ENCODE measurements around the gene ARHGAP26.

Gene ARHGAP26

DNA sequence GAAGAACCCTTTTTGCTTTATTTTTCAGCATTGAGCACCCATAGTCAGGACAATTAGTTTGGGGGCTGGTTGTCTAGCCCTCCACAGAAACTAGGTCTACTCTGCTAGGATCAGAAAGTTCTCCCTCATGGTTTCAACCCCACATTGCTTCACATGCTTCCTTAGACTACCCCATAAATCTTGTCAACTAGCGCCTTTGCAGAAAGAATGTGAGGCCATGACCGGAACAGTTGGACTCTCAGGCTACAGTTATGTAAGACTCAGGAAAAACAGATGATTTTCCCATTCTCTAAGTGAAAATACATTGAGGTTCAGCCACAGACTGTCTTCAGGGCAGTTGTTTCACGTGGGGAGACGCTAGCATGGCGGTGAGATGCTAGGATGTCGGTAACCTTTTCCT, 377.7 kb downstream of the ARHGAP26 start:
- Histone ChIP-seq H3K4me2 (ENCODE audit: low read length) (no peak overlapping the region), H3K9me3 (replicated peaks; ENCODE audit: low read length) (no peaks in the 10 kb centered on the region), H3K4me3 (ENCODE audit: low read length) (no peak overlapping the region), H3K9ac (ENCODE audit: low read depth, low read length) (peak overlapping the region; percentile 26), H3K4me1 (ENCODE audit: control insufficient read depth, insufficient read depth, low read length) (peaks cover 60% of the 10 kb centered on the region), H3K27me3 (ENCODE audit: control insufficient read depth, insufficient read depth, low read length) (no peaks in the 10 kb centered on the region), H3K36me3 (ENCODE audit: insufficient read depth, low read length) (no peaks in the 10 kb centered on the region)

DNA sequence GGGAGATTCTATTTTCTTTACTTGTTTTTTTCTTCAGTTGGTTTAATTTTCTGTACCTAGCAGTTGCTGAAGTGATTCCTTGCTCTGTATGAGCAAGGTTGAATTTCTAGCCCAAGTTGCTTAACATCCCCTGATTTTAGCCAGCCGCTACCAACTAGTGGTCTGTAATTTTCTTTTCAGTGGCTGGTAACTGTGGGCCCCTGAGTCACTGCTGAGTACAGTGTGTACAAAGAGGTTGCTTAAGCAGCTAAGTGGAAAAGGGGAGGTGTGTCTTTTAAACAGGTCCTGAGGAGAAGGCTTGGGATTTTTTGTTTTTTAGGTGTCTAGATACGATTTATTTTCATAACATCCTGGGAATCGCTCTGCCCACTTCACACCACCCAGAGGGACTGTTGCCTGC, 378.6 kb downstream of the ARHGAP26 start:
- Histone ChIP-seq H3K27me3 (ENCODE audit: control insufficient read depth, insufficient read depth, low read length) (no peaks in the 10 kb centered on the region), H3K4me1 (ENCODE audit: control insufficient read depth, insufficient read depth, low read length) (peaks cover 60% of the 10 kb centered on the region), H3K36me3 (ENCODE audit: insufficient read depth, low read length) (no peaks in the 10 kb centered on the region), H3K9me3 (replicated peaks; ENCODE audit: low read length) (no peaks in the 10 kb centered on the region), H3K9ac (ENCODE audit: low read depth, low read length) (peak overlapping the region; percentile 26), H3K4me2 (ENCODE audit: low read length) (peak overlapping the region; percentile 37), H3K4me3 (ENCODE audit: low read length) (no peak overlapping the region)

DNA sequence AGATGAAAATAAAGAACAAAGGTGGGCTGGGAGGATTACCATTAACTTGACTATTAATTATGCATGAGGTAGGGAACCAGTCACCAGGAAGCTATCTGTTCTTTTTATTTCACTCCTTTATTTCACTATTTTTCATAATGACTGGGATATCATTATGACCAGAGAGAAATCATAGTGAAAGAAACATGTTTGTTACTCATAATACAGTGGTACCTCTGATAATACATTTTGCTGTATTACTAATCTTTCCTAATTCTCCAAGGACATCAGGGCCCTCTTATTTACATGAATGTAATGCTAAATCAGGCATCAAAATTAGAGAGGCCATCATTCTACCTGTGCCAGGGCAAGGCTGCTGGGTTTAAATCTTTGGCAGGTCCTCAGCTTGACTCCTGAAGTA, 379.6 kb downstream of the ARHGAP26 start:
- Histone ChIP-seq H3K36me3 (ENCODE audit: insufficient read depth, low read length) (no peaks in the 10 kb centered on the region), H3K4me1 (ENCODE audit: control insufficient read depth, insufficient read depth, low read length) (peaks cover 61% of the 10 kb centered on the region), H3K9ac (ENCODE audit: low read depth, low read length) (no peak overlapping the region), H3K4me3 (ENCODE audit: low read length) (no peak overlapping the region), H3K9me3 (replicated peaks; ENCODE audit: low read length) (no peaks in the 10 kb centered on the region), H3K27me3 (ENCODE audit: control insufficient read depth, insufficient read depth, low read length) (no peaks in the 10 kb centered on the region), H3K4me2 (ENCODE audit: low read length) (no peak overlapping the region)

DNA sequence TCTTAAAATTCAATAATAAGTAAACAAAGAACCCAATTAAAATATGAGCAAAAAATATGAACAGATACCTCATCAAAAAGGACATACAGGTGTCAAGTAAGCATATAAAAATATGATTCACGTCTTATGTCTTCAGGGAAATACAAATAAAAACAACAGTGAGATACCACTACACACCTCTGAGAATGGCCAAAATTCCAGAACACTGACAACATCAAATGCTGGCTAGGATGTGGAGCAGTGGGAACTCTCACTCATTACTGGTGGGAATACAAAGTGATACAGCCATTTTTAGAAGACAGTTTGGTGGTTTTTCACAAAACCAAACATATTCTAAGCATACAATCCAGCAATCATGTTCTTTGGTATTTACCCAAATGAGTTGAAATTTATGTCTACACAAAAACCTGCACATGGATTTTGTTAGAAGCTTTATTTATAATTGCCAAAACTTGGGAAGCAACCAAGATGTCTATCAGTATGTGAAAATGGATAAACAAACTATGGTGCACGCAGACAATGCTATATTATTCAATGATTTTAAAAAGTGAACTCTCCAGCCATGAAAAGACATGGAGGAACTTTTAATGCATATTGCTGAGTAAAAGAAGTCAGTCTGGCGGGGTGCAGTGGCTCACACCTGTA, 381.0 kb downstream of the ARHGAP26 start:
- Histone ChIP-seq H3K9me3 (replicated peaks; ENCODE audit: low read length) (no peaks in the 10 kb centered on the region), H3K4me3 (ENCODE audit: low read length) (no peak overlapping the region), H3K4me2 (ENCODE audit: low read length) (no peak overlapping the region), H3K9ac (ENCODE audit: low read depth, low read length) (no peak overlapping the region), H3K36me3 (ENCODE audit: insufficient read depth, low read length) (no peaks in the 10 kb centered on the region), H3K27me3 (ENCODE audit: control insufficient read depth, insufficient read depth, low read length) (no peaks in the 10 kb centered on the region), H3K4me1 (ENCODE audit: control insufficient read depth, insufficient read depth, low read length) (peaks cover 56% of the 10 kb centered on the region)

DNA sequence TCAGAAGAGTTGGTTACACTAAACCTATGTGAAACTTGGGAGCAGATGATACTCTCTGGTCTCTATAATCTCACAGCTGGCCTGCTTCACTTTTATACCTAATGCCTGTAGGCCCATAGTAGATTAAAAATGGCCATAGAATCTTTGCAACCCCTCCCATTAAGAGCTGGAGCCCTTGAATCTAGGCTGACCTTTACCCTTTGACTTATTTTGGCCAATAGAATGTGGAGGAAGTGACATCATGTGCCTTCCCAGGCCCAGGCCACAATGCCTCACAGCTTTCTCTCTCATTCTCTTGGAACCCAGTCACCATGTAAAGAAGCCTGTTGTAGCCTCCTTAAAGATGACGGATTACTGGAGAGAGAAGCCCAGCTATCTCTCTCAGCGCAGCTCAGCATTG, 382.3 kb downstream of the ARHGAP26 start:
- peaks cover 52% of the 10 kb centered on the region for H3K4me1 ChIP-seq (ENCODE audit: control insufficient read depth, insufficient read depth, low read length)
- no peak overlapping the region for H3K9ac ChIP-seq (ENCODE audit: low read depth, low read length)
- no peak overlapping the region for H3K4me3 ChIP-seq (ENCODE audit: low read length)
- no peaks in the 10 kb centered on the region for H3K9me3 ChIP-seq (replicated peaks; ENCODE audit: low read length)
- H3K27me3 ChIP-seq (ENCODE audit: control insufficient read depth, insufficient read depth, low read length), result no peaks in the 10 kb centered on the region
- no peaks in the 10 kb centered on the region for H3K36me3 ChIP-seq (ENCODE audit: insufficient read depth, low read length)
- H3K4me2 ChIP-seq (ENCODE audit: low read length), result no peak overlapping the region

DNA sequence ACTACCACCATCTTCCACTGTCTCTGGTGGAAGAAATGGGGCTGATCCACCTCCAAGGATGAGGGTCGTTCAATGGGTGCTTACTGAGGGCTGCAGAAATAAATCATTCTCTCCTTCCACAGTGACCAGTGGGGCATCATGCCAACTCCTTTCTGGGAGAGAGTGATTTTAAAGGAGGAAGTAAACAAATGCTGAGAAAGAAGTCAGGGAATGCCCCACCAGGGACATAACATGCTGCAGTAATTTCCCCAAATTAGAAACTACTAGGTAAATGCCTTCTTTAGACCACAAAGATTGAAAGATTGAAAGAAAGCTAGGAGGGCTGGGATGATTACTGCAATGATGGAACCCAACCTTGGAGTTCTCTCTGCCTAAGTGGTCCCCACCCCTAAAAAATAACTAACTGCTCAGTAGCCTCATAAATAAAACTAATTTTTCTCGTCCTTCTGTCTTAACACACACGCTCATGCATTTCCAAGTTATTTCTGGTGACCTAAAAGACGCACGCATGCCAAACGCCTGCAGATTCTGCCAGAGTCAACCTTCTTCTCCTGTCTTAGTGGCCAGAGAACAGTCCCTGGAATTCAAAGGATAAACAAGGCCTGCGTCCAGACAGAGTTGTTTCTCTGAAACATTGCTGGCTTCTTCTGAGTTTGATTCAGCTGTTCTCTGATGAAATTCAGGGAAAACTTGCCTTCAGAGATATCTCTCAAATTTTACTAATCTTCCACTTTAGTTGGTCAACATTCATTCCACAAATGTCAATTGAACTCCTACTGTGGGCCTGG, 383.3 kb downstream of the ARHGAP26 start:
- no peaks in the 10 kb centered on the region for H3K36me3 ChIP-seq (ENCODE audit: insufficient read depth, low read length)
- peak overlapping the region; percentile 34 for H3K4me2 ChIP-seq (ENCODE audit: low read length)
- no peaks in the 10 kb centered on the region for H3K27me3 ChIP-seq (ENCODE audit: control insufficient read depth, insufficient read depth, low read length)
- no peak overlapping the region for H3K4me3 ChIP-seq (ENCODE audit: low read length)
- peaks cover 41% of the 10 kb centered on the region for H3K4me1 ChIP-seq (ENCODE audit: control insufficient read depth, insufficient read depth, low read length)
- H3K9me3 ChIP-seq (replicated peaks; ENCODE audit: low read length), result no peaks in the 10 kb centered on the region
- peak overlapping the region; percentile 73 for H3K9ac ChIP-seq (ENCODE audit: low read depth, low read length)

DNA sequence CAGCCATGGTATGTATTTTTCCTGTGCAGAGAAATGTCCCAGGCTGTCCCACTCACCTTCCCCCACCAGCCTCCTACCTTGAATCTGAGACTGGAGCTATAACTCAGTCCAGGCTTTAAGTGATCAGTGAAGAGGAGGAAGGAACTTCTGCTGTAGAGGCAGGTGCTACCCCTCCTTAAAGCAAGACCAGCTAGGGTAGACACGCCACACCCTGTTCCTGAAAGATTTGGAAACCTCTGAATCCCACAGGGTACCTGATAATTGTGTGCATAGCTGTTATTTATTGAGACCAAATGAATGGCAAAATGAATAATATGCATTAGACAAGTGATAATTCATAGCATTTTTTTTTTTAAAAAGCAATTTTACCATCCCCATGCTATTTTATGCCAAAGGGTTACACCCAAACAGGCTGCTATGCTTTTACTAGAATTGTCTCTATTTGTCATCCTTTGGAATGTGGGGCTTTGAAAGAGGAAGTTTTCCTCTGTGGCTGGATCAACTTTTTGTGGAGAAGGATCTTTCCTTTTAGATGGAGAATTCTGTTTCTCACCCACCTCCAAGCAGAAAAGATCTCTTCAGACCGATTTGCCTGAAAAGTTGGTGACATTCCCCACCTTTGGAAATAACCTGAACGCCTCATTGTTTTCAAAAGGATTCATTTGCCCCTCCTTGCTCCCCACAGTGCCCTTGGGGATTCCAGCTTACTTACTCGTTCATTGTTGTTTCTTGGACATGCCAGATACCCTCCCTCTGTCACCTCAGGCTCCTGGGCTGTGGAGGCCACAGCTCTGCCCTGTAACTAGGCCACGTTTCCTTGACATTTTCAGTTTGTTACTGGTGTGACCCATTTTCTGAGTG, 384.6 kb downstream of the ARHGAP26 start:
- no peaks in the 10 kb centered on the region for H3K27me3 ChIP-seq (ENCODE audit: control insufficient read depth, insufficient read depth, low read length)
- H3K36me3 ChIP-seq (ENCODE audit: insufficient read depth, low read length), result no peaks in the 10 kb centered on the region
- peak overlapping the region; percentile 28 for H3K4me3 ChIP-seq (ENCODE audit: low read length)
- no peaks in the 10 kb centered on the region for H3K9me3 ChIP-seq (replicated peaks; ENCODE audit: low read length)
- H3K4me2 ChIP-seq (ENCODE audit: low read length), result peak overlapping the region; percentile 52
- H3K9ac ChIP-seq (ENCODE audit: low read depth, low read length), result peak overlapping the region; percentile 73
- H3K4me1 ChIP-seq (ENCODE audit: control insufficient read depth, insufficient read depth, low read length), result peaks cover 31% of the 10 kb centered on the region

DNA sequence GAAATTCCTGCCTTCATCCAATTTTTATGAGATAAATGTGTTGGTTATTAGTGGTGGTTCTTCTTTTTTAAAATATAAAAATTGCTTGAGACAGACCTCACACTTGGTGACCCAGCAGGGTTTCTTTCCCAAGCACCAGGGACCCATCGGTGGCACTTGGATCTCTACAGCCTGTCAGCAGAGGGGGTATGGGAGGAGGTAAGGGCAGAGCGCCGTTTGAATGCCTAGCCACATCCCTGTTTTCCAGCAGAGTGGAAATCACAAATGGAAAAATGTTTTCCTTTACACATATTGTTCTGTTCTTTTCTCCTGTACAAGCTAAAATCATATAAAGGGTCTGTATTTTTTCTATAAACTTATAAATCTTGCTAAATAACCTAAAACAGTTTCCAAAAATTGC, 385.3 kb downstream of the ARHGAP26 start:
- Histone ChIP-seq H3K36me3 (ENCODE audit: insufficient read depth, low read length) (no peaks in the 10 kb centered on the region), H3K4me1 (ENCODE audit: control insufficient read depth, insufficient read depth, low read length) (peaks cover 31% of the 10 kb centered on the region), H3K27me3 (ENCODE audit: control insufficient read depth, insufficient read depth, low read length) (no peaks in the 10 kb centered on the region), H3K4me3 (ENCODE audit: low read length) (no peak overlapping the region), H3K4me2 (ENCODE audit: low read length) (peak overlapping the region; percentile 52), H3K9me3 (replicated peaks; ENCODE audit: low read length) (no peaks in the 10 kb centered on the region), H3K9ac (ENCODE audit: low read depth, low read length) (peak overlapping the region; percentile 73)

DNA sequence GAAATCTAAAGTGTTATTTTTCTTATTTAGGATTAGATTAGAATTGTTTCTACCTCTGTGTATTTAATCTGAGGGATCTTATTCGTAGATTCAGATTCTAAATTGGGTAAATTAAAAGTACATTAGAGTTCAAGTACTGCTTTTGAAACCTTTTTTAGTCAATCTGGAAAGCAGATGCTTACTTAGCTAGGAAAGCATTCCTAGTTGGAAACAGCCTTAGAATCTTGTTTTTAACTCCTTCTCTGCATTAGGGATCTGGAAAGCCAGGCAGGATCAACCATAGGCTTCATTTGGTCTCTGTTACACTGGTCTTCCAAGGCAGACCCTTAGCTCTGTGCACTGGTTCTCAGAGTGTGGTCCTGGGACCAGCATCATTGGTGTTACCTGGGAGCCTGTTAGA, 385.9 kb downstream of the ARHGAP26 start:
- Histone ChIP-seq H3K4me2 (ENCODE audit: low read length) (no peak overlapping the region), H3K4me1 (ENCODE audit: control insufficient read depth, insufficient read depth, low read length) (peaks cover 31% of the 10 kb centered on the region), H3K9me3 (replicated peaks; ENCODE audit: low read length) (no peaks in the 10 kb centered on the region), H3K27me3 (ENCODE audit: control insufficient read depth, insufficient read depth, low read length) (no peaks in the 10 kb centered on the region), H3K4me3 (ENCODE audit: low read length) (no peak overlapping the region), H3K36me3 (ENCODE audit: insufficient read depth, low read length) (no peaks in the 10 kb centered on the region), H3K9ac (ENCODE audit: low read depth, low read length) (peak overlapping the region; percentile 73)

DNA sequence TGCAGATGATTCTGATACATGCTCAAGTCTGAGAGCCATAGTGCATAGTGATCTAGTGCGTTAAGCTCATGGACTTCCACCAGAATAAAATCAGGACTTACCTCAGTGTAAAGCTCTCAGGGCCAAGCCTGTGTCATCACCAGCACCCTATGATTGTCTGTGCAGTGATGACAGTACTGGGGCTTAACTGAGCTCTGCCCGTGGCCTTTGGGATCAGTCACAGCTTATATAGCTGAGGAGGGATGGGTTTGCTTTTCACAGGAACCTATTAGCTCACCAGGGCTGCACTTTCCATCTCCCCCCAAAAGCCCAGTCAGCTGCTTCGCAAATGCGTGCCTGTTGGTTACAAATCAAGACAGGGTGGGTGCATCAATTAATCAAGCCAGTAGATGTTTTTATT, 386.4 kb downstream of the ARHGAP26 start:
- no peak overlapping the region for H3K4me3 ChIP-seq (ENCODE audit: low read length)
- H3K36me3 ChIP-seq (ENCODE audit: insufficient read depth, low read length), result no peaks in the 10 kb centered on the region
- no peaks in the 10 kb centered on the region for H3K9me3 ChIP-seq (replicated peaks; ENCODE audit: low read length)
- peaks cover 32% of the 10 kb centered on the region for H3K4me1 ChIP-seq (ENCODE audit: control insufficient read depth, insufficient read depth, low read length)
- H3K9ac ChIP-seq (ENCODE audit: low read depth, low read length), result no peak overlapping the region
- H3K27me3 ChIP-seq (ENCODE audit: control insufficient read depth, insufficient read depth, low read length), result no peaks in the 10 kb centered on the region
- H3K4me2 ChIP-seq (ENCODE audit: low read length), result no peak overlapping the region

DNA sequence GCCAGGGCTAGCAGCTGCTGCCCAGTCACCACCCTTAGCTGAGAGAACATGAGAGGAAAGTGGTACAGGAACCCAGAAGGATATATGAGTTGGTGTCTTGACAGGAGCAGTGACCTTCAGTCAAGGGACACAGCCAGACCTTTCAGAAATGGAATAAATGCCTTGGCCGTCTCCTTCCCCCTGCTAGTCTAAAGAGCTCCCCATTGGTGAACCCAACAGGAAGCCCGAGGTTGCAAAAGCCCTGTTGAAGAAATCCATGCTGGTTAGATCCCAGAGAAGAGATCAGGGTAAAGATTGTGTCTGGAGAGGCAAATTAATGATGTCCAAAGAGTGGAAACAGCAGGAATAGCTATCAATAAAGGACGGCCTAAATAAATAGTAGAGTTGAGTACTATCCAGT, 388.9 kb downstream of the ARHGAP26 start:
- Histone ChIP-seq H3K9ac (ENCODE audit: low read depth, low read length) (no peak overlapping the region), H3K4me1 (ENCODE audit: control insufficient read depth, insufficient read depth, low read length) (peaks cover 28% of the 10 kb centered on the region), H3K9me3 (replicated peaks; ENCODE audit: low read length) (no peaks in the 10 kb centered on the region)

More for the DNA sequence above, 388.9 kb downstream of the ARHGAP26 start:
- no peak overlapping the region for H3K4me3 ChIP-seq (ENCODE audit: low read length)
- H3K4me2 ChIP-seq (ENCODE audit: low read length), result no peak overlapping the region
- no peaks in the 10 kb centered on the region for H3K36me3 ChIP-seq (ENCODE audit: insufficient read depth, low read length)
- no peaks in the 10 kb centered on the region for H3K27me3 ChIP-seq (ENCODE audit: control insufficient read depth, insufficient read depth, low read length)
